Measurements from ENCODE around the gene OR52B2. TPM values are rescaled to one million over a fixed set of nuclear protein-coding genes. Genes with fewer than 3 reads are reported as not detected.

The OR52B2 gene
- total and polyA plus RNA-seq, 2 of the 8 experiments (the other 6 are each of a cell fraction or from before 2014, with no cell fraction given): 0.15 TPM; not detected in 1

- TF ChIP-seq CHD7 (IDR thresholded peaks at IDR 0.05; ENCODE audit: insufficient replicate concordance, low read length) (no peak), CHD1 (IDR thresholded peaks at IDR 0.05; ENCODE audit: low read depth, low read length) (no peak)
These were observed 41.1 kb downstream of the OR52B2 start (continued) for GRCh38 chr11:6129011-6129410.
